ENCODE results near the gene SBF2. TPM values are rescaled to one million over a fixed set of nuclear protein-coding genes. Genes with fewer than 3 reads are reported as not detected.

SBF2 gene
- total and polyA plus RNA-seq, 9 of the 15 experiments (the other 6 are each of a cell fraction or from before 2014, with no cell fraction given): 0.80 to 9.5 (median 5.0) TPM

GRCh38 chr11:10293423-10294289 lies at the start of gene SBF2 (continued):
- no peak for TF ChIP-seq ZBTB2 (IDR thresholded peaks at IDR 0.05)
- no peak for TF ChIP-seq ZNF253 (CRISPR knock-in tag; conservative IDR thresholded peaks at IDR 0.05)
- peak in 1 of 2 experiments; percentile 25; a peak in 1 of 4 replicates for TF ChIP-seq RCOR1 (IDR thresholded peaks at IDR 0.05; ENCODE audit: borderline replicate concordance in 1 of 2, low read depth in 2 of 2, low read length in 2 of 2)
- no peak for TF ChIP-seq HDGF (IDR thresholded peaks at IDR 0.05)
- TF ChIP-seq ZC3H4 (CRISPR knock-in tag; IDR thresholded peaks at IDR 0.05; ENCODE audit: borderline replicate concordance): no peak
- TF ChIP-seq E2F1 (CRISPR knock-in tag; IDR thresholded peaks at IDR 0.05): no peak
- TF ChIP-seq TAF15 (IDR thresholded peaks at IDR 0.05; ENCODE audit: low read depth, low read length): no peak
- TF ChIP-seq CTCF (IDR thresholded peaks at IDR 0.05 in 2 of 3, conservative IDR thresholded peaks at IDR 0.05 in 1 of 3; ENCODE audit: insufficient read depth in 2 of 3, low read depth in 1 of 3, low read length in 3 of 3): no peak
- TF ChIP-seq ZC3H11A (IDR thresholded peaks at IDR 0.05; ENCODE audit: low read depth, low read length): no peak
- no peak for TF ChIP-seq SMAD4 (CRISPR knock-in tag; conservative IDR thresholded peaks at IDR 0.05)
- TF ChIP-seq RERE (CRISPR knock-in tag; IDR thresholded peaks at IDR 0.05; ENCODE audit: borderline replicate concordance): no peak
- no peak for TF ChIP-seq RAD51 (IDR thresholded peaks at IDR 0.05; ENCODE audit: borderline replicate concordance, low read depth)
- no peak for TF ChIP-seq RBM14 (IDR thresholded peaks at IDR 0.05; ENCODE audit: borderline replicate concordance, insufficient read depth, low read depth, low read length)
- TF ChIP-seq DMBX1 (CRISPR knock-in tag; IDR thresholded peaks at IDR 0.05; ENCODE audit: borderline replicate concordance): no peak
- TF ChIP-seq ZNF354B (CRISPR knock-in tag; IDR thresholded peaks at IDR 0.05): no peak
- peak; percentile 37 for TF ChIP-seq CCNT2 (IDR thresholded peaks at IDR 0.05; ENCODE audit: borderline replicate concordance, extremely low read depth, insufficient read length, low read depth, low read length)
- TF ChIP-seq BMI1 (IDR thresholded peaks at IDR 0.05; ENCODE audit: low read length): no peak
